GM06990 (cell line): Measurements from ENCODE around the gene RLF.

ENCODE experiments used
- DNase-seq: peaks from one replicate; pipeline ENCODE4 v3.0.0-alpha.2; 2011; ENCODE audit not compliant: insufficient read length; ENCODE audit errors: extremely low read depth
- H3K27me3 ChIP-seq: replicated peaks from 2 replicates; pipeline ENCODE4 v1.6.0; 2011; ENCODE audit warnings: low read length; ENCODE audit not compliant: control insufficient read depth, insufficient read depth
- H3K36me3 ChIP-seq: 2 replicates; pipeline ENCODE4 v1.5.1; 2011; ENCODE audit warnings: low read length; ENCODE audit not compliant: control insufficient read depth, insufficient read depth
- H3K4me3 ChIP-seq: replicated peaks from 2 replicates; pipeline ENCODE4 v1.5.1; 2011; ENCODE audit warnings: low read depth, mild to moderate bottlenecking, control low read depth, low read length
- CTCF ChIP-seq: IDR thresholded peaks from 2 replicates; pipeline ENCODE4 v1.5.1; 2011; ENCODE audit warnings: low read length, control low read depth, mild to moderate bottlenecking, inconsistent platforms; ENCODE audit not compliant: insufficient read depth, poor library complexity, severe bottlenecking

The RLF gene

GRCh38 chr1:40143891-40144575 is 17.2 kb upstream of the RLF start:
- peak; percentile 69 for TF ChIP-seq CTCF
- H3K27me3 ChIP-seq, result no peaks in the 10 kb centered on the region
- H3K36me3 ChIP-seq, result no peaks in the 10 kb centered on the region
- peak; percentile 36 for DNase-seq
- no peak overlapping the region for H3K4me3 ChIP-seq

- Histone ChIP-seq H3K4me3 (no peak overlapping the region), H3K27me3 (no peaks in the 10 kb centered on the region), H3K36me3 (no peaks in the 10 kb centered on the region)
- DNase-seq, result no peak
- TF ChIP-seq CTCF, result no peak
Measured at GRCh38 chr1:40151457-40152079, 9.6 kb upstream of the RLF start.

GRCh38 chr1:40153073-40153770 is 8.0 kb upstream of the RLF start:
- Histone ChIP-seq H3K27me3 (no peaks in the 10 kb centered on the region), H3K36me3 (no peaks in the 10 kb centered on the region), H3K4me3 (no peak overlapping the region)
- peak; percentile 64 for TF ChIP-seq CTCF
- DNase-seq, result peak; percentile 77

- Histone ChIP-seq H3K36me3 (no peaks in the 10 kb centered on the region), H3K4me3 (no peak overlapping the region), H3K27me3 (no peaks in the 10 kb centered on the region)
- TF ChIP-seq CTCF, result no peak
- DNase-seq, result no peak
Measured at GRCh38 chr1:40155135-40155534, 6.1 kb upstream of the RLF start.

- TF ChIP-seq CTCF, result no peak
- Histone ChIP-seq H3K27me3 (no peaks in the 10 kb centered on the region), H3K4me3 (no peak overlapping the region), H3K36me3 (no peaks in the 10 kb centered on the region)
- DNase-seq, result no peak
Measured at GRCh38 chr1:40155910-40156309, 5.3 kb upstream of the RLF start.
